Activated T-helper 9 cell treated with anti-CD3 and anti-CD28 coated beads, Interleukin-2, amount 50 U/mL, for 16 hours (primary cell): Measurements from ENCODE around the gene ASTN2.

Experiments used
- DNase-seq: peaks from one replicate; pipeline ENCODE4 v3.0.0-alpha.2; 2020; ENCODE audit warnings: low read depth

ASTN2 gene

DNA sequence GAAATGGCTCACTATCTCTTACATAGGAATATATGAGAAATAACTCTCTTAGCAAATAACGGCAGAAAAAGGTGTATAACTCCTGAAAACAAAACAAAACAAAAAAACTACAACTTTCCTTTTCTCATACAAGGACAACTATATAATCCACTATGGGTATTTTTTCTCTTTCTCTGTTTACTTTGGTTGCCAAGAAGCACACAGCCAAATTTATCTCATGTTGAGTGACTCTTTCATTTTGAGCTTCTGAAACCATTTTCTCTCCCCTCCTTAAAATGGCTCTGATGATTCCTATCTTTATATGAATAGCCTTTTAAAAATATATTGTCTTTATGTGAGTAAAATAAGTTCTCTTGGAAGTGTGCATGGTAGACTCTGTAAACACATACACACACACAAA is 599.0 kb downstream of the ASTN2 start:
- DNase-seq = no peak

GRCh38 chr9:116813031-116813300 is 601.9 kb downstream of the ASTN2 start:
- no peak for DNase-seq

GRCh38 chr9:116812231-116813030 is 602.4 kb downstream of the ASTN2 start:
- DNase-seq = no peak

DNA sequence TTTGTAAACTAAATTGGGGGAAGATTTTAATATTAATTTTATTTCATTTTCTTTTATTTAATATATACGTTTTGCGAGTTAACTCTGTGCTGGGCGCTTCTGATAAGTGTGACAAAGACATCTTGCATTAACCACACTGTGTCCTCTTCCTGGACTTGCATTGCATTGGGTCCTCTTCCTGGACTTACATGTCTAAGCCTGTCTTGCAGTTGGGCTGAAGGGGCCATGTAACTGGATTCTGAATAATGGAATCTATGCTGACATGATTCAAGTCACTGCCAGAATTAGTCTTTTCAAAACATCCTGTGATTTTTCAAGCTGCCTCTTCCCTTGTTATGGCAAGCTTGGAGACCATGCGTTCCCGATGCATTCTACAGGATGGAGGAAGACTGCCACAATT is 605.2 kb downstream of the ASTN2 start:
- no peak for DNase-seq

DNA sequence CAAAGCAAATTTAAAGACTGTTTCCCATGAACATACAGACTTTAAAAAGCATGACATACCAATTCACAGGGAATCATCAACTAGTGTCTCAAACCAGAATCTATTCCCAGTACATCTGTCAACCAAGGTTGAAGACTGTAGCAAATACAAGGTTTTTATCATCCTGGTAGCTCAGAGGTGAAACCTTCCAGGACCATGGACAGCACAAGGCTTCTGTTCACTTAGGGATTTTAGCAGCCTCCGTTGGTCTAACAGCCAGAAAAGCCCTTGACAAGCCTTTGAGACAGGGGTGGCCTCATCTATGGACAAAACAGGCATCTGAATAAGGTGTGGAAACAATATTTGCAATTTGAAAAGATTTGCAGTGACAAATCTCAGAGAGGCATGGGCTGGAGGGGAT is 608.8 kb downstream of the ASTN2 start:
- DNase-seq = no peak

DNA sequence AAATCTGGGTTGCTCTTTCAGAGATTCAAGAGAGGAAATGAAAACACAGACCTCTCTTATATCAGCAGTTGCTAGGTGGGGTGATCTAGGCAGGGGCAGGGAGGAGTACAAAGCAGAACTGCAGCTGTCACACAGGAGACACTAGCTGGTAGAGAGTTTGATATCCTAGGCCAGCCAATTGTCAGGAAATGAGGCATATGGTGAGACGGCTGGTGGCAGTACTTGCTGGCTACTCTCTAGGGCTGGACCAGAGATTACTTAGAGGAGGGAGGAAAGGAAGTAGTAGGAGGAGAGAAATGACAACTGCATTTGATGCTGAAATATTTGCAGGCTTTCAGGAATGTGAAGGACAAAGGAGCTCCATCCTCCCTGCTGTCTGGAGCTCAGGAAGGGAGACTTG is 614.0 kb downstream of the ASTN2 start:
- no peak for DNase-seq

GRCh38 chr9:116800074-116800473 is 614.8 kb downstream of the ASTN2 start:
- DNase-seq = no peak

DNA sequence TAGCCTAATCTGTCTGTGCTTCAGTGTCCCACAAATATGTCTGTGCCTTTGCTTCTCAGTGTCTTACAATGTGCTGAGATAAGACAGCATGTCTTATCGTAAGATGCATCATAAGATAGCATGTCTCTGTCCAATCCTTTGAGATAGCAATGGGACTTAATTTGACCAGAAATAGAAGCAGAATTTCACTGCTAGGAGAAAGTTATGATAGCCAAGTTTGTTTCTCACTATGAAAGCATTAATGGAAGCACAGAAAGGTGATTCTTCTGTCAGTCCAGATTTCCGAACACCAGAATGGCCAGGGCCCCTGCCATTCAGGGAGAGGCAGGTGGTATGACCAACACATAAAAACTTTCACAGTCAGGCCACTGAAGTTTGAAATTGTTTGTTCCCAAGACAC is 616.3 kb downstream of the ASTN2 start:
- DNase-seq = no peak

GRCh38 chr9:116797276-116797675 is 617.6 kb downstream of the ASTN2 start:
- no peak for DNase-seq

- DNase-seq = no peak
These were observed 618.2 kb downstream of the ASTN2 start for GRCh38 chr9:116796669-116797068.

DNA sequence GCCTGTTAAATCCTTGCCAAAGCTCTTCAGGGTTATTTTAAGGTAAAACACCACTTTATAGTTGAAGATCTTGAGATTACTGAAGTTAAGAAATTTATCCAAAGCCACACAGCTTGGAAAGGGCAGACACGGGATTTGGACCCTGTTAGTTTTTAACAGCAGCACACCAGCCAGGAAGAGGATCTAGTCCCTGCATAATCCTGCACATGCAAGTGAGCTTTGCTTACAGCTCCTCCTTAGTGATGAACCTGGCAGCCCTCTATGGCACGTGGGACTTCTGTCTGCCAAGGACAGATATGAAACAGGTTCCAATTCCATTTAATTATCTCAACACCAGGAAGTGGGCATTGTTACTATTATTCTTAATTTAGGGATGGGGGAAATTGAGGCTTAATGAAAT is 619.0 kb downstream of the ASTN2 start:
- no peak for DNase-seq

DNA sequence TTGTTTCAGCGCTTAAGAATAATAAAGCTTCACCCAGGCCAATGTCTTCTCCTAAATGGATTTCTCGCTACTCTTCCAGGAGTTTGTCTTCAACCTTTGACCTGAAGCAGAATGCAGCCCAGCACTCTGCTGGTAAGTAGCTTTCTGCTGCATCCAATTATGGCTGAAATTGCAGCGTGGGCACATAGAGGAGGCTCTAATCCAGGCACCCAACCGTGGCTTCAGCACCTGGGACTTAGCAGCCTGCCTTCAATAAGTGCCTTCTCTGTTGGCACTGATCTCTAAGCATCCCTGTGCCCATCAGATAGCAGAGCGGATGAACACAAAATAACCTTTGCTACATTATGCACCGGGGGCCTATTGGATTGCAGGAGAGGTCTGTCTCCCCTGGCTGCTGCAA is 622.6 kb downstream of the ASTN2 start:
- no peak for DNase-seq

DNA sequence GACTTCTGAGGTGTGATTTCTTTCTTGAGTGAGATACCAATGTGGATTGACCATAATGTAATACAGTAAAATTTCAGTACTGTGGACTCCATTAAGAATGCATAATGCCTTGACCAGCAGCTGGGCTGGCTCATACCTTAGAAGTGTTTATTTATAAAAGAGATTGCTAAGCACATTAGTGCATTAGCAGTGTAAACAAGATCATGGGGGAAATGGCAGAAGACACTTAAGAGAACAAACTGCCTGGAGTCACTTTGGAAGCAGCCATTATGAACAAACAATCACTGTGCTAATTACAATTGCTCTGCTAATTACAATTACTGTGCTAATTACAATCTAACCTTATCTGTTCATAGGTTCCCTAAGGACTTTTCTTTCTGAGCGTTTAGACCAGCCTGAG is 623.5 kb downstream of the ASTN2 start:
- DNase-seq = no peak

DNA sequence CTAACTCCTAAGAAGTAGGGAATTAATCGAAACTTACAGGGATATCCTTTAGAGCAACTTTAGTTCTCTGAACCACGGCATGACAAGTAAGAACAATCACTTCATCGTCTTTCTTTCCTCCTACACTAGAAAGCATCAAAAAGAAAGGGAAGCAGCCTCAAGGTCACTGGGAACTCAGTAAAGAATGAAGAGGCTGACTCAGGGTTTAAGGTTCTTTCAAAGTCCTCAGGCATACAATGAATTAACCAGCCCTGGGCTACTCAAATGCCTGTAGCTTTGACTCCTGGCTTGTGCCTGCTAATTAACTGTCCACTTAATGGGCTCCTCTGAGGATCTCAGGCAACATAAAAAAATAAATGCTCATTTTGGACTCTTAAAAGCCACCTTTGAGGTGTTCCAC is 625.8 kb downstream of the ASTN2 start:
- DNase-seq = no peak

GRCh38 chr9:116786737-116787136 is 628.1 kb downstream of the ASTN2 start:
- DNase-seq = no peak

GRCh38 chr9:116777116-116777515 is 637.7 kb downstream of the ASTN2 start:
- DNase-seq = no peak

DNA sequence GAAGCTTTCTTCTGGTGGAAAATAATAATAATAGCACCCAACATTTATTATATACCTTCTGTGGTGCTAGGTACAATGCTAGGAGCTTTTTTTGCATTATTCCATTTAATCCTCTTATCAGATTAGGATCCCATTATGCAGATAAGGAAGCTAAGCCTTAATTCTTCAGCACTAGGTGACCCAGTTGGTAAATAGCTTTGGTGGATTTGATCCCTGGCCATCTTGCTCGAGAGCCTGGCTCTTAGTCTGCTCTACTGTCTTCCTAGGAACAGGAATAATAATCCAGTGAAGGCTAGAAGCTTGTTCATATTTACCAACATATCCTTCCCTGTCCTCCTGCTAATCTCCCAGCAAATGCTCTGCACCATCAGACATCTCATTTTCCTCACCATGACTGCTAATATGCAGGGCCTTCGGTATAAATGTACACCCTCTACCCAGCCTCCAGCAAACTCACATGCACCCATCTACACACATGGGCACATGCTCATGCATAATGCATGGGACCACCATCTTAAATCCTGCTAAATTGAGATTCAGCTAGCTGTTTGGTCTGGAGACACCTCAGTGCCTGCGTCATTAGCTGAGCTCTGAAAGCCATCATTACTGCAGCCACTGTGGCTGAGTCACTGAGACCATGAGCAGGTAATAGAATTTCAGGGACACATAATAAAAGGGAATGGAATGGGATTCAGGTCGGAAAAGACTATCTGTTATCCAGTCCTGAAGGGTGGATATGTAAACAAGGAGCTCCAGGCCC is 640.3 kb downstream of the ASTN2 start:
- no peak for DNase-seq

DNA sequence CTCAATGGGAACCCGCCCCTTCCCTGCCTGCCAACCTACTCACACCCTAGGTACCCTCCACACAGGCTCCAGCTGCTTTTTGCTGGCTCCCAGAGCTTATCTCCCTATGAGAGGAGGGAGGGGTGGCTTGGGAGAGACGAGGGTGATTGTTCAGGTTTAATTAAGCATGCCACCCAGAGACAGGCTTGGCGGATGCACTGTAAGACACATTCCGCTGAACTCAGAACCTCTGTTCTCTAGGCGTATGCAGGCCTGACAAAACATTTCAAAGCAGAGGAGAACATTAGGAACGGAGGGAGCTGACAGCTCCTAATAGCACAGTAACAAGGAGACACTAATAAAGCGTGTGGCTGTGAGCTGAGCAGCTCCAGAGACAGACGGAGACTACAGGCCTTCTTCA is 647.6 kb downstream of the ASTN2 start:
- DNase-seq = no peak

GRCh38 chr9:116765011-116765410 is 649.8 kb downstream of the ASTN2 start:
- no peak for DNase-seq

GRCh38 chr9:116763770-116764169 is 651.1 kb downstream of the ASTN2 start:
- DNase-seq = no peak

GRCh38 chr9:116760636-116761035 is 654.2 kb downstream of the ASTN2 start:
- DNase-seq = no peak

- no peak for DNase-seq
These were observed 657.8 kb downstream of the ASTN2 start for GRCh38 chr9:116757030-116757429.

- DNase-seq = no peak
These were observed 661.5 kb downstream of the ASTN2 start for GRCh38 chr9:116753389-116753788.

GRCh38 chr9:116750510-116750909 is 664.3 kb downstream of the ASTN2 start:
- DNase-seq = no peak
